HG03025 (cell line): ENCODE data around the gene RAP1GAP2.

ENCODE experiments used
- ATAC-seq: cut with Tn5 transposase; IDR thresholded peaks from one replicate; pipeline ENCODE4 v1.9.1; 2021; ENCODE audit warnings: mild to moderate bottlenecking, moderate library complexity; ENCODE audit not compliant: unreplicated experiment, low FRiP score

Gene RAP1GAP2

DNA sequence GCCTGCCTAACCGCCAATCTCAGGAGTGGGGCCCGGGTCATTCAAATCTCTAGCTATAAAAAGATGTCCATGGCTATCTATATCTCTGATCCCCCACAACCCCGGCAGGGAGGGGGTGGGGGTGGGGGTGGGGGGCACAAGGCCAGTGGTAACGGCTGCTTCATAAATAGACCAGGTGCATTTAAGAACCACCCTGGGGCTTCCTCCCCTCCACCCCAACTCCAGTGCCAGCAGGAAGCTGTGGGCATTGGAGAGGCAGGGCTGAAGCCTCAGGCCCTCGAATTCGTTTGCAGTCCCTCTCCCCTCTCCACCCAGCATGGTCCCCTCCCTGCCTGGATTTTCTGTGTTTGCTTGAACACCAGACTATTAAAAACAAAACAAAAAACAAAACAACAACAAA, 56.0 kb downstream of the RAP1GAP2 start:
- no peak for ATAC-seq

DNA sequence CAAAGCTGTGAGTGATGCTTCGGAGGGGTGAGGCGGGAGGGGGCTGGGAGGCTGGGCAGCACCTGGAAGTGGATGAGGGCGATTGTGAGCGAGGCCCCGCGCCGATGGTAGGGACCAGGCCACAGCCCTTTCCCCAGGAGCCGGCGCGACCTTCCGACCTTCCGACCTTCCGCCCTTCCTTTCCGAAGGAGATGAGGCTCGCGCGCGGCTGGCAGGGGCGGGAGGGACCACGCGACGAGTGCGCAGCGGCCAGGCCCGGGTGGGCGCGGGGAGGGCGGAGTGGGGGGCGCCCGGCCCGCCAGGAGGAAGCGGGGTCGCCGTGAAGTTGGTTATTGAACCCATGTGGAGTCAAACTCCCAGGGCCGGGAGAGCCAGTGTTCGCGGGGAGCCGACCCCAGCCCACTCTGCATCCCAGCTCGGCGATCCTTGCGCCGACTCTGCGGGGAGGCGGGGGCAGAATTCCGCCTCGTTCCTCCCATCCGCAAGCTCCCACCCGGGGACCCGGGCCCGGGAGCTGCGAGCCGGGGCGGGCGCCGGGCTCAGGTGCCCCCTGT, 56.6 kb downstream of the RAP1GAP2 start:
- ATAC-seq = no peak

DNA sequence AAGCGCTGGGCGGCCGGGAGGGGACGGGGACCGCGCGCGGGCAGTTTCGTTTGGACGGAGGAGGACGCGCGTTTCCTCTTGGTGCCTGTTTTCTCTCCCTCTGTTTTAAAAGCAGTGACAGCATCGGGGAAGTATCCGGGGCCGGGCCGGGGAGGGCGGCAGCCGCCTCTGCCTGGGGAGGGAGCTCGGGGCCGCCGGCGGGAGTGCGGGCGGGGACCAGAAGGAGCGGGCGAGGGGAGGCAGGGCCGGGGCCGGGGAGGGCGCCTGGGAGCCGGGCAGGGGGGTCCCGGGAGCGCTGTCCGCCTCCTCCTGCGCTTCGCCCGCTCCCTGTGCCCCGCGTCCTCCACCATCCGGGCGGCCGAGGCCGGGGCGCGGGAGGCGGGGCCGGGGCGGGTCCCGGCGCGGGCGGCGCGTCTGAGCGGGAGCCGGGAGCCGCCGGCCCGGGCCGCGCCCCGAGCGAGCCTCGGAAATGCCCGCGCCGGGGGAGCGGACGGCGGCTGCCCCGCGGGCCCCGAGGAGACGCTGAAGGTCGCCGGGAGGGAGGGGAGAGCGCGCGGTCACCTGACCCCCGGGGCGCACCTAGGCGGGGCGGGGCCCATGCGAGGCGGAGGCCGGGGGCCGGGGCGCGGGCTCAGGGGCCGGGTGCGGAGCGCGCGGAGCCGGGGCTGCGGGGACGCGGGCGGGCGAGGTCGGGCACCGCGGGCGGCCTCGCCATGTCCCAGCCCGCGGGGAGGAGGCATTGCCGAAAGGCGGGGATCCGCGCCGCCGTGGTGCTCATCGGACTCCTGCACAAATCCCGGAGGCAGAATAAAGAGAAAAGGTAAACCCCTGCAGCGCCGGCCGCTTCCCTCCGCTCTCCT, 57.3 kb downstream of the RAP1GAP2 start:
- no peak for ATAC-seq

DNA sequence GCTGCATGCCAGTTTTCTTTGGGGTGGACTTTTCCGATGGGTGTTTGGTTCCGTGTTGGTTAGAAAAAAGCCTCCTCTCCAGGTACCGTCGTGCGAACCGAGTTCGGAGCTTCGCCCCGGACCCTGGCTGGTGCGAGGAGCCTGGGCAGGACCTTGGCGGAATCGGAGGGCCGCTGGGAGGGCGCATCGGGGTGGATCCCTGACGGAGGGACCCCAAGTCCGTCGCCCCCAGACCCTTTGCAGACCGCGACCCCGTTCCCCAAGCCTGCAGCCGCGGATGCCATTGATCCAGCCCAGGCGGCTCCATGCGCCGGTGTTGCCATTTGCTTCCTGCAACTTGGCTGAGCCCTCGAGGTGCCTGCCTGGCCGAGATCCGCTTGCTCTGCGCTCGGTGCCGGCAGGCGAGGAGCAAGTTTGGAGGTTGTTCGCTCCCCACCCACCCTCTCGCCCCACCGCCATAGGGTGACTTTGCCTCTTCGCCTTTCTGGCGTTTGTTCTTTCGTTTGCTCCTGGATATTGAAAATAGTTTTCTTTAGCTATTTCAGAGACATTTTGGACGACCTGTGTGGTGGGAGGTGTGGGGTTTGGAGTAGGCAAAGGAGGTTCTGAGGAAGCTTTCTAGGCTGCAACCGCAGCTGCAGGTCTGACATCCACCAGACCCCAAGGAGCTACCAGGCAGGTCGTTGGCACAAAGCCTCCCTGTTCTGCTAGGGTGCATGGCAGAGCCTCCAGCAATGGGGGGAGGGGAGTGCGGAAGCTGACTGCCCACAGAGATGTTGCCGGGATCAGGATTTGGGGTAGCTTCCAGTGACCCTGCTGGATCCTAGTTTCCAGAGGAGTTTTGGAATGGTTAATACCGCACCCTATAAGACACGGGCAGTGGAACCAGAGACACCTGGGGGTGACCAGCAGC, 58.2 kb downstream of the RAP1GAP2 start:
- no peak for ATAC-seq

DNA sequence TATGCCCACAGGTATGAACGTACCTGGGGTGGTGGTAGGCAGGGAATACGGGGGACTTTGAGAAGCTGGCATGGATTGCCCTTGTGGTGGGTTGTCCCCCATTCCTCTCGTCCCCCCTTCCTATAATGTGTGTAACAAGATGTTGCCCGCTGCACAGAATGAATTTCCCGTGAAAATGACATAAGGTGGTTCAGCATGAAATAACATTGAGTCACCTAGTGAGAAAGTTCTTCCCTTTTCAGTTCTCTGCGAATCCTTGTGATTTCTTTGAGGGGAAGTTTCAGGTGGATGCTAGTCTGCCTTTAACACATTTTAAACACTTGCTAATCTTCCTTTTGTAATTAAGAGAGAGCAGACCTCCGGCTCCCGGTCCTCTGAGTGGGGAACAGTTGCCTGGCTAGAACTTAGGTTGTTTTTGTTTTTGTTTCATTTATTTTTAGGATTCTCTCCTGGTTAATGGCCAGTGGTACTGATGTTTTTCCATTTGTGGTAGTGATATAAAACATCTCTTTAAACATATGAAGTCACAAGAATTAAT, 58.9 kb downstream of the RAP1GAP2 start:
- no peak for ATAC-seq

DNA sequence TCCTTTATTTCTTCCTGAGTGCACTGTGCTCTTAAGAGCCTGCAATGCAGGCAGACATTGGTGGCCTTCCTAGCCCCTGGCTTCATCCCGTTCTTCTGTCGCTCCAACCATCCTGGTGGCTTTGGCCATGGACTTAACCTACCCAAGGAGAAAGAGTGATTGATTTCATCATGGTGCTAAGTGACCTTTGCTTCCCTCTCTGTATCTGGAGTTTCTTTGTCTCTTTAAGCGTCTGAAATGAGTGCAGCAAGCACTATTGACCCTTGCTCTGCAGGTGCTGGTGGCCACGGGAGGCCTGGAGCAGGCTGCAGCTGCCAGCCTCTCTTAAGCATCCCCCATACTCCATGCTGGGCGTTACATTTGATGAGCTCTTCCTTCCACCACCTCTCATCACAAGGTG, 60.5 kb downstream of the RAP1GAP2 start:
- no peak for ATAC-seq

DNA sequence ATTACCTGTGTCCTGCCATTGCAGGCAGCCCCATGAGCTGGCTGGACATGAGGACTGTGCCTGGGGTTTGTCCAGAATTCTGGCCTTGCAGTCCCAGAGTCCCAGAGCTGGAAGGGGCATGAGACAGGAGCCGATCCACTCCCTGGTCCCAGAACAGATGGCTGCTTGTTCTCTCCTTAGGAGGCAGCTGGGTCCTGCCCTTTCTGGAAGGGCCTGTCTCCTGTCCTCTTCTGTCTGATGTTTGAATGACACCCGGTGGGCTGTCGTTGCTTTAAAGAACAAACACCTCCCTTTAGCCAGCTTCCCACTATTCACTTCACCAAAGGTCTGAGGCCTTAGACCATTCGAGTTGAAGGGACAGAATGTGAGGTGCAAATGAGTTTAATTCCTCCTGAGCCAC, 63.8 kb downstream of the RAP1GAP2 start:
- ATAC-seq = no peak

DNA sequence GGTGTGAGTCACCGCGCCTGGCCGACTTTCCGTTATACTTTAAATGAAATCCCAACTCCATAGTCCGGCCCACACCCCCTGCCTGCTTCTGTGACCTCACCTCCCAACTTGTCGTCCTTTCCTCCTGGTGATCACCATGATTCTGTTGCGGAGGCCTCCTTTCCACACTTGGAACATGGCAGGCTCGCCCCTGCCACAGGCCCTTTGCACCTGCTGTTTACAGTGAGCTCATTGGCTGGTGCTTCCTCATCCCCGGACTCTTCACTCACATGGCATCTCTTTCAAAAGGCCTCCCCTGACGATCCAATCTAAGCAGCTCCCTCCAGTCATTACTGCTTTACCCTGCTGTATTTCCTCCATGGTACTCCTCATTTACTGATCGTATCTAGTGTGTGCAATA, 64.6 kb downstream of the RAP1GAP2 start:
- no peak for ATAC-seq

DNA sequence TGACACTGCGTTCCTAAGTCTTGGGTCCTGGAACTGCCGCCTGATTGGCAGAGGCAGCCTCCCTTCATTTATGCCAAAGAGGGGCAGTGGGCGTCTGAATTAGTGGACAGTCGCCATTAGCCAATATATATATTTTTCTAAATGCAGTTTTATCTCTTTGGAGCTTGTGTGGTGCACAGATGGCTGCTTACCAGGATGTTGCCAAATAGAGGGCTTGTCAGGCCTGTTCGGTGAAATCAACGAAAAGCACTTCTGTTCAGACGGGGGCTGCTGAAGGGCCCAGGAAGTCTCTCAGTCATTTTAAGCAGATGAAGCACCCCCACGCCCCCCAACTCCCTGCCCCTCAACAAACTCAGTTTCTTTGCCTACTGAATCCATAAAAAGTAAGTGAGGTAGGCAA, 66.0 kb downstream of the RAP1GAP2 start:
- no peak for ATAC-seq

DNA sequence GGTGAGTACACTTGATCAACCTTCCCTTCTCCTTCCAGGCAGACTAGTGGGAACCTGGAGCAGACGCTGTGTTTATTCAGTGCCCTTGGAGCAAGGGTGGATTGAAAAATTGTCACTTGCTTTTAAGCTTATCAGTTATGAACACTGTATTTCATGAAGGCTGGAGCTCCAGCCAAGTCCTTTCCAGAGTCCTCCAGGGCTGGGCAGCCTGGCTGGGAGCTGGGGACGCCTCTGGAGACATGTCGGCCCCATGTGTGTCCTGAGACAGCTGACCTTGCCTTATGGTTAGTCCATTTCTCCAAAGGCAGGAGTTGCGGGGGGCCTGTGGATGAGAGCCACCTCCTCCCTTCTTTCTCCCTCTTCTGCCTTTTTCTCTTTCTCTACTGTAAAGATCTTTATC, 67.0 kb downstream of the RAP1GAP2 start:
- ATAC-seq = no peak

DNA sequence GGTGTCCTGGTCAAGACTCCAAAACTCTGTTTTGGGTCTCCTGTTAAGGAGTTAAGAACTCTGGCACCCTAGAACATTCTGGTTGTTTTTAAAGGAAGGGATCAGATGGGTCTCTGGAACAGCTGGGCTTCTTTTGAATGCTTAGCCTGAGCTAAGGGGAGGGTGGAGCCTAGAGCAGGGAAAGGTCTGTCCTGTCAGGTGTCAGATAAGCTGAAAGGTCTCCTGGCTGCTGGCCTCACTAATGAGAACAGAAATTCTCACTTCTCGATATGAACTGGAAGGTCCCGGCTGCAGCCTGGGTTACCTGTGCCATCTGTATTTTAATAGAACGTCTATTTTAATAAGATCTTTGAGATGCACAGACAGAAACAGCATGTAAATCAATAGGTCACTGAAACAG, 69.0 kb downstream of the RAP1GAP2 start:
- ATAC-seq = no peak

DNA sequence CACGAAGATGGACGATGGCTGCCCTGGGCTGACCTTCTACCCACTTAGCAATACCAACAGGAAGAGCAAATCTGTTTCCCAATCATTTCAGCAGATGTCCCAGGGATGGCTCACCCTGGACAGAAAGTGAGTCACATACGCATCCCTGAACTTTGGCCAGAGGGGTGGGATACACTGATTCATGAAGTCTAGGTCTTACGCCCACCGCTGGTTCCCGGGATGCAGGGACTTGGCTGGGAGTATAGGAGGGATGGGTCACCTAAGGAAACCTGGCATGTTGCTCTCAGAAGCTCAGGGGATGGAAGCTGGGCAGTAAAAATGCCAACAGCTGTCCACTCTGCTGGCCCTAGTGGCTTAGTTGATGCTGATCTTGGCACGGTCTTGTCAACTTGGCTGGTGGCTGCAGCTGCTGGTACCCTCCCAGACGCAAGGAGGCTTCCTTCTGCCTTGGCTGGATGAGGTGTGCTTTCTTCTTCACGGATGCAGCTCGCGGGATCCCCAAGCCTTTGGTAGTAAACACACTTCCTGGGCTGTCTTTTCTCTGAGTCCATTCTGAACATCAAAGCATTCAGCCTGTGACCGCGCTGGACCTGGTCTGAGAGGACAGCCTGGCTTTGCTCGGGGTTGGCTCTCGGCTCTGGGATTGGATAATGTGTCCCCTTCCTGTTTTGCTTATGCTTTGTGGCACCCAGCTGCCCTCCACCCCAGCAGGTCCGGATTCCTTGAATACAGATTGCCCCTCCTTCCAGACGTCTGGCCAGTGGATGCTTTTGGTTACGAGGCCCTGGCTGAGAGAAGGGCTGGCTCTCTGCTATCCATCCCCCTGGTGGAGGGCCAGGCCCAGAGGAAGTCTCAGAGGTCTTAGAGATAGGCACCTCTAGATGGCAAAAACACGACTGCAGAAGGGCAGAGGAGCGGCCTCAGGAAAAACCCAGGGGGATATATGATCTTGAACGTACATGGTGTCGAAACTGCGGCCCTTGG, 71.5 kb downstream of the RAP1GAP2 start:
- no peak for ATAC-seq

DNA sequence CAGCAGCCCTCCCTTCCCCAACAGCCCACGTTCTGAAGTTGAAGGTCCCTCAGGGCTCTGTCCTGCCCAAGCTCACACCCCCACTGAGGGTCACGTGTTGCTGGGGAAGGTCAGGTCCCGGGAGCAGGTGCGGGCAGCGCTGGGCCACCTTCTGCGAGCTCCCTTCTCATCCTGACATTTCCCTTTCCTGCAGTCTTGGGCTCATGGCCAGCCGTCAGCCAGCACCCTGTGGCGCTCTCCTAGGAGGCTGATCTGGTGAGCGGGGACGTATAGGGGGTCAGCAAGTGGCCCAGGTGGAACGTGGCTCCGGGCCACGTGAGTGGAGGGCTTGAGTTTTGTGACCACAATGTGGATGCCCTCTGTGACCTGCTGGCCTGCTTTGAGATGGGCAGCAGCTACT, 73.4 kb downstream of the RAP1GAP2 start:
- ATAC-seq = no peak

DNA sequence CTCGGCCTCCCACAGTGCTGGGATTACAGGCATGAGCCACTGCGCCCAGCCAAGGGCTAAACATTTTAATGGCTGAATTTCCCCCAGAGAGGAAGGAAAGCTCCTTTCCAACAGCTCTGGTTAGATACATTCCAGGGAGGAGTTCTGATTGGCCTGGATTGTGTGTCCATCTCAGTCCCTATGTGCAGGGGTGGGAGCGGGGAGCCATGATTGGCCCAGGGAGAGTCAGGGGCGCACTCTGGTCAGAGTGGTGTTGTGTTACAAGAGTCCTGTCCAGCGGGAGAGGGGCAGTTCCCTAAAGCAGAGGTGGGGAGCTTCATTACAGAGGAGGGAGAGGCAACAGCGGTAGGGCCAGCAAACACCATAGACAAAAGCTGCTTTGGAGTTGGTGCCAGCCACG, 75.0 kb downstream of the RAP1GAP2 start:
- no peak for ATAC-seq

DNA sequence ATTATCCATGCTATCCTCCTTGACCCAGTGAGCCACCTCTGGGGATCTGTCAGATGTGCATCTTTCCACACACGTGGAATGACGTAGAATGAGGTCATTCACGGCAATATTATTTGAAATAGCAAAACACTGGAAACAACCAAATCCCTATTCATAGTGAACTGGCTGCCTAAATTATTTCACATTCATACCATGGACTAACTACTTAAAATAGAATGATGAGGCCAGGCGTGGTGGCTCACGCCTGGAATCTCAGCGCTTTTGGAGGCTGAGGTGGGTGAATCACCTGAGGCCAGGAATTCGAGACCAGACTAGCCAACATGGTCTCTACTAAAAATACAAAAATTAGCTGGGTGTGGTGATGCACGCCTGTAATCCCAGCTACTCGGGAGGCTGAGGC, 75.5 kb downstream of the RAP1GAP2 start:
- no peak for ATAC-seq

DNA sequence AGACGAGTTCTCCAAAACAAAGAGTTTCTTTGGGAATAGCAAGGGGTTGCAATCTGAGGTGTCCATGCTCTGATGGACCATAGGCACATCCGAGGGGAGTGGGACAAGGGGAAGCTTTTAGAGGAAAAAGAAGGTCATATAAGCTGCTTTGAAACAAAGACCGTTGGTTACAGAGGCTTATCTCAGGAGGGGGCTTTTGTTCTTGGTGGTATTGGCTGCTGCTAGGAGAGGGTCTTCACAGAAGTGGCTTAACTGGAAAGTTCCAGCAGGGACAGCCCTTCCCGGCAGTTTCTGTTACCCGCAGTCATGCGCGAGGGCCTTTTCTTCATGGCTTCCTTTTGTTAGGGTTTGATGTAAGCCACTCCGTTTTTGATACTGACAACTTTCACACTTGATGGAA, 76.0 kb downstream of the RAP1GAP2 start:
- no peak for ATAC-seq

DNA sequence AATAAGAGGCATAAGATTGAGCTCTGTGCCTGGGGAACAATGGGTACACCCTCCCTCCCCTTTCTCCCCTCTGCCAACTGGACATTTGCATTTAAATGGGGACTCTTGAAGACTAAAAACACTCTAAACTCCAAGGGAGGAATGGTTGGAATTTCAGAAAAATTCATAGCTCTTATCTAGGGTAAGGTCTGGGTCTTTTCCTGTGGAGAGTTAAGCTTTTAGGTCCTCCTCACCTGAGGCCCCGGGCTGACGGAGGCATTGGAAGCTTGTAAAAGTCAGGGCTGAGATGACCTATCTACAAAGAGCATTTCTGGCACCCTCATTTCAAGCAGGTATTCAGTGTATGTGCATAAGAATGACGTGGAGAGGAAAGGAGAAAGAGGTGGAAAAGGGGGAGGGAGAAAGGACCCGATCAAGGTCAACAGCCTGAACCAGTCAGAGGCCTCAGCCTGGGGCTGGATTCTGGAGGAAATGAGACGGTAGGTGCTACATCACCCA, 78.0 kb downstream of the RAP1GAP2 start:
- ATAC-seq = no peak

DNA sequence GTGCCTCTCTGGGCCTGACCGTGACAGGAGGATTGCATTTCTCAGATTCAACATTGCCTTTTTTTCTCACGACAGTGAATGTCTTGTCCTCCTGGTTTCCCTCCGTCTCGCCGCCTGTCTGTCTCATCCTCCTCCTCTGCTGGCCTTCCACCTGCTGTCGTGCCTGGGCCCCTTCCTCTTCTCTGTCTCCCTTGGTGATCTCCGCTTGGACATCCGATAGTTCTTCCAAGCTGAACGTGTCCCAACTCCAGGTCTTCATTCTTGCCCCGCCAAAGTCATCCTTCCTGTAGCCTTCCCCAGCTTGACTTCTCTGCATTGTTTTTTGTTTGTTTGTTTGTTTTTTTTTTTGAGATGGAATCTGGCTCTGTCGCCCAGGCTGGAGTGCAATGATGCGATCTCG, 79.4 kb downstream of the RAP1GAP2 start:
- no peak for ATAC-seq

DNA sequence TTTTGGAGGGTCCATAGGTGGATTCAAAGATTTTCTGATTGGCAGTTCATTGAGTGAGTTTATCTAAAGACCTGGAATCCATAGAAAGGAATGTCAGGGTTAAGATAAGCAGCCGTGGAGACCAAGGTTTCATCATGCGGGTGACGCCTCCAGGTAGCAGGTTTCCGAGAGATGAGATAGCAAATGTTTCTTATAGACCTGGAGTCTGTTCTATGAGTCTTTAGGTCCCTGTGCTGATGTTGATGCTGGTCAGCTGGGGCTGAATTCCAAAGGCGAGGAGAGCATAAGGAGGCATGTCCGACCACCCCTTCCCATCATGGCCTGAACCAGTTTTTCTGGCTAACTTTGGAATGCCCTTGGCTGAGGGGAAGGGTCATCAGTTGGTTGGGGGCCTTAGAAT, 80.2 kb downstream of the RAP1GAP2 start:
- ATAC-seq = no peak

DNA sequence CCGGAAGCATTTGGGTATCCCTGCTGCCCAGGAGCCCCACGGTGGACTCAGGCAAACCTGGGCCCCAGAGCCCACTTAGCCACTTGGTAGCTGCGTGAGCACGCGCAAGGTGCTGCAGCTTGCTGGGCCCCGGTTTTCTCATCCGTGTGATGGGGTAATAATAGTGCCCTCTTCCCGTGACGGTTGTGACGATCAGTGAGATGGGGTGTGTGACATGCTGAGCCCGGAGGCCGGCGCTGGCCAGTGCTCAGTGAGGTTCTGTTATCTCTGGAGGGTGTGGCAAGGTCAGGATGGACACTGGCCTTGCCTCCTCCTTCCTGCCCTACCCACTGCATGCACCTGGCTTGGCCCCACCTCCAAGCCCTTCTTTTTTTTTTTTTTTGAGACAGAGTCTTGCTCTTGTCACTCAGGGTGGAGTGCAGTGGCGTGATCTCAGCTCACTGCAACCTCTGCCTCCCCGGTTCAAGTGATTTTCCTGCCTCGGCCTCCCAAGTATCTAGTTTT, 82.6 kb downstream of the RAP1GAP2 start:
- ATAC-seq = no peak
